Effector memory CD4-positive, alpha-beta T cell (primary cell): ENCODE results near the gene CNGA1.
A peak's percentile ranks its signal among the peaks of the same experiment; 100 is the strongest.
"Not testable (repeated sequence)": the region's sequence is repeated elsewhere in the genome, so short reads cannot be mapped to it uniquely, and the experiment has no call there.

Experiments used
- DNase-seq, 3 donors: peaks; one replicate each; pipeline ENCODE4 v3.0.0-alpha.2; 2020
- H3K27ac ChIP-seq: 2 replicates; pipeline ENCODE4 v1.7.0; 2013; ENCODE audit warnings: mild to moderate bottlenecking, low read length, moderate library complexity; ENCODE audit not compliant: insufficient read depth, poor library complexity, severe bottlenecking
- H3K27me3 ChIP-seq: replicated peaks from 2 replicates; pipeline ENCODE4 v1.7.0; 2013; ENCODE audit warnings: mild to moderate bottlenecking, low read length; ENCODE audit not compliant: insufficient read depth, control insufficient read depth, poor library complexity, severe bottlenecking
- H3K36me3 ChIP-seq: 2 replicates; pipeline ENCODE4 v1.7.0; 2013; ENCODE audit warnings: mild to moderate bottlenecking, low read length, moderate library complexity; ENCODE audit not compliant: control insufficient read depth, insufficient read depth
- H3K4me1 ChIP-seq: 2 replicates; pipeline ENCODE4 v1.7.0; 2013; ENCODE audit warnings: low read length, mild to moderate bottlenecking; ENCODE audit not compliant: control insufficient read depth, insufficient read depth, poor library complexity, severe bottlenecking
- H3K4me3 ChIP-seq: 2 replicates; pipeline ENCODE4 v1.7.0; 2013; ENCODE audit warnings: low read length, low read depth, mild to moderate bottlenecking; ENCODE audit not compliant: insufficient read depth, poor library complexity, severe bottlenecking
- H3K9me3 ChIP-seq: 2 replicates; pipeline ENCODE4 v1.7.0; 2013; ENCODE audit warnings: mild to moderate bottlenecking, low read length, moderate library complexity; ENCODE audit not compliant: control insufficient read depth

The CNGA1 gene

GRCh38 chr4:47942081-47942819 lies 74.2 kb downstream of the CNGA1 start:
- no peaks in the 10 kb centered on the region for H3K36me3 ChIP-seq
- H3K9me3 ChIP-seq, result no peaks in the 10 kb centered on the region
- no peak overlapping the region for H3K4me3 ChIP-seq
- H3K27ac ChIP-seq, result no peak overlapping the region
- H3K4me1 ChIP-seq, result no peaks in the 10 kb centered on the region
- no peaks in the 10 kb centered on the region for H3K27me3 ChIP-seq
- no peak for DNase-seq

GRCh38 chr4:47939456-47939855 lies 77.0 kb downstream of the CNGA1 start:
- no peaks in the 10 kb centered on the region for H3K9me3 ChIP-seq
- H3K27me3 ChIP-seq, result no peaks in the 10 kb centered on the region
- H3K27ac ChIP-seq, result no peak overlapping the region
- no peaks in the 10 kb centered on the region for H3K36me3 ChIP-seq
- no peak overlapping the region for H3K4me3 ChIP-seq
- no peak for DNase-seq
- H3K4me1 ChIP-seq, result no peaks in the 10 kb centered on the region

- H3K9me3 ChIP-seq, result no peaks in the 10 kb centered on the region
- DNase-seq, result no peak
- no peaks in the 10 kb centered on the region for H3K27me3 ChIP-seq
- no peaks in the 10 kb centered on the region for H3K4me1 ChIP-seq
- no peak overlapping the region for H3K4me3 ChIP-seq
- H3K27ac ChIP-seq, result no peak overlapping the region
- H3K36me3 ChIP-seq, result no peaks in the 10 kb centered on the region
Observed at GRCh38 chr4:47936336-47936735, 80.1 kb downstream of the CNGA1 start.

- Histone ChIP-seq H3K4me1 (no peaks in the 10 kb centered on the region), H3K36me3 (no peaks in the 10 kb centered on the region), H3K27ac (no peak overlapping the region), H3K9me3 (no peaks in the 10 kb centered on the region), H3K4me3 (no peak overlapping the region), H3K27me3 (no peaks in the 10 kb centered on the region)
- no peak for DNase-seq
Observed at GRCh38 chr4:47933840-47934239, 82.6 kb downstream of the CNGA1 start.

GRCh38 chr4:47930971-47931804 lies 85.3 kb downstream of the CNGA1 start:
- Histone ChIP-seq H3K27ac (no peak overlapping the region), H3K36me3 (no peaks in the 10 kb centered on the region), H3K4me1 (no peaks in the 10 kb centered on the region), H3K9me3 (no peaks in the 10 kb centered on the region), H3K27me3 (no peaks in the 10 kb centered on the region), H3K4me3 (no peak overlapping the region)
- no peak for DNase-seq

- Histone ChIP-seq H3K9me3 (no peaks in the 10 kb centered on the region), H3K27me3 (no peaks in the 10 kb centered on the region), H3K36me3 (no peaks in the 10 kb centered on the region), H3K4me3 (no peak overlapping the region), H3K27ac (no peak overlapping the region), H3K4me1 (no peaks in the 10 kb centered on the region)
- DNase-seq, result no peak
Observed at GRCh38 chr4:47929682-47930201, 86.7 kb downstream of the CNGA1 start.

- Histone ChIP-seq H3K27ac (no peak overlapping the region), H3K4me3 (no peak overlapping the region), H3K9me3 (no peaks in the 10 kb centered on the region), H3K27me3 (no peaks in the 10 kb centered on the region), H3K36me3 (no peaks in the 10 kb centered on the region), H3K4me1 (no peaks in the 10 kb centered on the region)
- DNase-seq, result peak in 2 of 3 donors; percentile 3 to 12
Observed at GRCh38 chr4:47926667-47927258, 89.7 kb downstream of the CNGA1 start.

- H3K36me3 ChIP-seq, H3K27ac ChIP-seq, H3K27me3 ChIP-seq, H3K4me3 ChIP-seq, H3K9me3 ChIP-seq, H3K4me1 ChIP-seq, DNase-seq: not testable (repeated sequence)
Observed at GRCh38 chr4:47923261-47923608, 93.2 kb downstream of the CNGA1 start.

- H3K27ac ChIP-seq, DNase-seq, H3K4me1 ChIP-seq, H3K4me3 ChIP-seq, H3K9me3 ChIP-seq, H3K36me3 ChIP-seq, H3K27me3 ChIP-seq: not testable (repeated sequence)
Observed at GRCh38 chr4:47922436-47923260, 93.8 kb downstream of the CNGA1 start.
